ENCODE results near the gene MEAF6. TPM values are rescaled to one million over a fixed set of nuclear protein-coding genes. Genes with fewer than 3 reads are reported as not detected.

Gene MEAF6
- total and polyA plus RNA-seq, 2 of the 8 experiments (the other 6 are each of a cell fraction or from before 2014, with no cell fraction given): 23.0 to 38.8 TPM

DNA sequence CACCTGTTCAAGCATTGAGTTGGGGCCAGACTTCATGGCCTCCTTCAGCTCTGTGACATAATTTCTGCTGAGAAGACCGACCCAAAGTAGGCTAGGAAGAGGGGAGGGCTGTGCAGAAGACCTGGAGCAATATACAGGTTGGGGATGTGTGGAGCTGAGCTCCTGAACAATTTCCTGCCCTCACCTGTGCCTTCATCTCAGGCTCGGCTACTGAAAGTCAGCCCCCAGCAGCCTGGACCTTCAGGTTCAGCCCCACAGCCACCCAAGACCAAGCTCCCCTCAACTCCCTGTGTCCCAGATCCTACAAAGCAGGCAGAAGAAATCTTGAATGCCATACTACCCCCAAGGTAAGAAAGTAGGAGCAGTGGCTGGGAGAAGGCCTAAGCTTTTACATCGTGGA is 42.8 kb upstream of the MEAF6 start:
- no peak overlapping the region for H3K56ac ChIP-seq (replicated peaks; ENCODE audit: insufficient read length, low read depth, low read length)
- peaks cover 8 to 15% of the 10 kb centered on the region in 2 experiments; a peak in 3 of 4 replicates for H3K79me2 ChIP-seq (ENCODE audit: control insufficient read depth in 1 of 2, insufficient read depth in 2 of 2, low read length in 2 of 2)
- 0 out of 4 replicates have a peak, but pooled peaks cover 0 to 2% of the 10 kb centered on the region in 2 experiments for H3K9me3 ChIP-seq (ENCODE audit: insufficient read depth in 2 of 2, low read depth in 1 of 2, low read length in 1 of 2)
- ChIA-PET CTCF (ENCODE audit: partially characterized antibody) (interaction anchor here (0.6 to 1.9 kb wide), 2 partner anchors 43 to 231 kb away, joined by 3 to 6 read pairs; partner anchors contain the start of gene MEAF6), POLR2A (ENCODE audit: partially characterized antibody) (interaction anchor here (1.0 to 1.4 kb wide), 3 partner anchors 30 to 82 kb away, joined by 3 to 4 read pairs (median 3); no protein-coding TSS in a partner anchor)
- peak overlapping the region; percentile 31; the same call in 1 of the 2 replicates for H2AFZ ChIP-seq (ENCODE audit: low read length)
- TF ChIP-seq RBBP5 (IDR thresholded peaks at IDR 0.05; ENCODE audit: borderline replicate concordance, low read depth, low read length): no peak
- TF ChIP-seq KDM1A (IDR thresholded peaks at IDR 0.05; ENCODE audit: borderline replicate concordance, low read length): no peak
- no peak for TF ChIP-seq YY1 (IDR thresholded peaks at IDR 0.05; ENCODE audit: low read depth, low read length)
- TF ChIP-seq, protein P1, sequence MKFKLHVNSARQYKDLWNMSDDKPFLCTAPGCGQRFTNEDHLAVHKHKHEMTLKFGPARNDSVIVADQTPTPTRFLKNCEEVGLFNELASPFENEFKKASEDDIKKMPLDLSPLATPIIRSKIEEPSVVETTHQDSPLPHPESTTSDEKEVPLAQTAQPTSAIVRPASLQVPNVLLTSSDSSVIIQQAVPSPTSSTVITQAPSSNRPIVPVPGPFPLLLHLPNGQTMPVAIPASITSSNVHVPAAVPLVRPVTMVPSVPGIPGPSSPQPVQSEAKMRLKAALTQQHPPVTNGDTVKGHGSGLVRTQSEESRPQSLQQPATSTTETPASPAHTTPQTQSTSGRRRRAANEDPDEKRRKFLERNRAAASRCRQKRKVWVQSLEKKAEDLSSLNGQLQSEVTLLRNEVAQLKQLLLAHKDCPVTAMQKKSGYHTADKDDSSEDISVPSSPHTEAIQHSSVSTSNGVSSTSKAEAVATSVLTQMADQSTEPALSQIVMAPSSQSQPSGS (IDR thresholded peaks at IDR 0.05; ENCODE audit: low read length): no peak
- TF ChIP-seq POLR2AphosphoS5 (IDR thresholded peaks at IDR 0.05; ENCODE audit: low read depth, low read length): no peak
- TF ChIP-seq FOSL1 (IDR thresholded peaks at IDR 0.05; ENCODE audit: insufficient read depth, low read depth, low read length): no peak
- TF ChIP-seq EZH2 (IDR thresholded peaks at IDR 0.05; ENCODE audit: low read depth, low read length, severe bottlenecking): no peak
- 0 out of 3 replicates have a peak, but pooled peaks of 1 of the 2 experiments have one; percentile 23 for TF ChIP-seq POLR2A (IDR thresholded peaks at IDR 0.05; ENCODE audit: control extremely low read depth in 1 of 2, low read depth in 2 of 2, low read length in 2 of 2)
- H2BK12ac ChIP-seq (ENCODE audit: low read depth, low read length): peak overlapping the region; percentile 55; the same call in 1 of the 2 replicates
- no peak overlapping the region for H4K5ac ChIP-seq (ENCODE audit: insufficient read length, low read depth, low read length)
- peak overlapping the region; percentile 84 for H4K8ac ChIP-seq (ENCODE audit: extremely low read depth, insufficient read depth, low read length)
- H3K4me1 ChIP-seq (replicated peaks in 1 of 4; ENCODE audit: control insufficient read depth in 3 of 4, insufficient read depth in 4 of 4, low read length in 3 of 4): peaks cover 3 to 13% (median 5%) of the 10 kb centered on the region in 4 experiments
- H2BK20ac ChIP-seq (ENCODE audit: low read length): no peak overlapping the region
- 88% methylated on average over 3 of the region's 3 CpGs; no CpG with 5 or more reads in 1 of the 2 experiments for WGBS, 2 experiments (ENCODE audit: extremely low coverage in 1 of 2, insufficient coverage in 1 of 2, insufficient read length in 1 of 2, insufficient replicate concordance in 2 of 2, low coverage in 1 of 2, low lambda C conversion rate in 2 of 2, missing lambda C conversion rate in 1 of 2)
- H4K20me1 ChIP-seq (replicated peaks in 1 of 2; ENCODE audit: control insufficient read depth in 1 of 2, insufficient read depth in 2 of 2, low read length in 2 of 2): peaks cover 0 to 7% of the 10 kb centered on the region in 2 experiments
- H3K4me2 ChIP-seq (ENCODE audit: insufficient read depth in 1 of 2, low read depth in 2 of 2, low read length in 2 of 2): peak overlapping the region; percentile 80 to 89
- H4K91ac ChIP-seq (replicated peaks; ENCODE audit: insufficient read length, low read length): no peak overlapping the region
- no peak overlapping the region for H2BK120ac ChIP-seq (replicated peaks; ENCODE audit: low read depth, low read length)
- FAIRE-seq (no peak), DNase-seq (ENCODE audit: low read depth in 1 of 2, low spot score in 2 of 2) (no peak)
- H3K23me2 ChIP-seq (ENCODE audit: low read depth, low read length): peaks cover 6% of the 10 kb centered on the region; the same call in 1 of the 2 replicates
- peak overlapping the region; percentile 11; the same call in 1 of the 2 replicates for H3K27ac ChIP-seq (ENCODE audit: low read depth, low read length)
- H3K4me3 ChIP-seq (ENCODE audit: extremely low read depth in 1 of 4, insufficient read depth in 2 of 4, low read depth in 3 of 4, low read length in 4 of 4): peak overlapping the region; percentile 53 to 68 (median 61); a peak in 7 of 8 replicates
- no peak overlapping the region for H3K23ac ChIP-seq (ENCODE audit: insufficient read length)
- H3K36me3 ChIP-seq (ENCODE audit: control insufficient read depth in 2 of 4, insufficient read depth in 4 of 4, low read length in 3 of 4): no peaks in the 10 kb centered on the region; a peak in 1 of 8 replicates
- H3K18ac ChIP-seq (ENCODE audit: extremely low read depth, low read length): no peak overlapping the region; the same call in 1 of the 2 replicates
- H3K9ac ChIP-seq (replicated peaks in 1 of 4; ENCODE audit: extremely low read depth in 1 of 4, low read depth in 3 of 4, low read length in 3 of 4): peak overlapping the region in 3 of 4 experiments; percentile 41 to 73 (median 71); a peak in 3 of 7 replicates
- no peak overlapping the region for H2BK15ac ChIP-seq (ENCODE audit: low read length)
- no peak overlapping the region for H3K14ac ChIP-seq (ENCODE audit: insufficient read length)
- H2AK5ac ChIP-seq (ENCODE audit: low read depth, low read length): peak overlapping the region; percentile 10; the same call in 1 of the 2 replicates
- no peaks in the 10 kb centered on the region for H3K27me3 ChIP-seq (replicated peaks in 1 of 4; ENCODE audit: control insufficient read depth in 3 of 4, extremely low read depth in 1 of 4, insufficient read depth in 3 of 4, low read length in 3 of 4)
- H3K4ac ChIP-seq (replicated peaks; ENCODE audit: insufficient read length, low read depth, low read length): no peak overlapping the region
- H2BK5ac ChIP-seq (ENCODE audit: low read depth, low read length): no peak overlapping the region
- peaks cover 4% of the 10 kb centered on the region; the same call in 1 of the 2 replicates for H3K79me1 ChIP-seq (ENCODE audit: low read depth, low read length)
